ENCODE measurements around the gene LTBP2.

Gene LTBP2

DNA sequence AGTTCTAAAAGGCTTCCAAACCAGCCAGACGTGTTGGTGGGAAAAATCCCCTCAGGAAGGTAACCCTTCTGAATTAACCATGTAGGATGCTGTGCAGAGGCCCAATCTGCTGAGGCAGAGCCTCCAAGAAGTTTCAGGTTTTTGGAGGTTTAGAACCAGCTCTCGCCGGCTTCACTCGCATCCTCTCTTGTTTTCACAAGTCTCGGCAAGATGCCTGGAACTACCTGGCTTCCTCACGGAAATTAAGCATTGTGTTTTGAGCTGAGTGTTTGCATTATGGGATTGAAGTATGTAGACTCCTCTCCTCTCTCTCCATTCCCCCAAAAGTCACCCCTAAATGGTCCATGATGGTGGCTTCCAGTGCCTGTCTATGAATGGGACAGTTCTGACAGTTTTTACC lies 20.6 kb downstream of the LTBP2 start:
- no peak for DNase-seq (ENCODE audit: low spot score)

DNA sequence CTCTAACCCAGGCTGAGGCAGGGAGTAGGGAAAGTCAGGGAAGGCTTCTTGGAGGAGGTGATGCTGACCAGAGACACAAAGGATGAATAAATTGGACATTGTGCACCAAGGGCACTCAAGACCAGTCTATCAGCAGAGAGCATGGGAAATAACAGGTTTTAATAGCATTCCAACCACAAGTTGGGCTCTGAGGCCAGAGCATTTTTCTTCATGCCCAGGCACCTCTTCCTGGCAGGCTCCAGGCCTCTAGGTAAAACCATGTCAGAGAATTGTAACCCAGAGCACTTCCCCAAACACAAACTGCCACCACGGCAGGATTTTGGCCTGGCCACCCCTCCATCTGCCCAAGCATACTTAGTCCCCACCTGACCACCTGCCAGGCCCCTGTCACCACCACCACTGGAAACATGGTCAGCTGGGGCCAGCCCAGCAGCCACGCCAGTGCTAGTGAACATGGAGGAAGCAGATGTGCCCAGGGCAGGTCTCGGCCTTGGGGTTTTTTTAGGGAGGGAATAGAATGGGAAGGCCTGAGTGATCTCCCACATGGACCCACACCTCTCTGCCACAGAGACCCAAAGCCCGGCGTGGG lies 22.7 kb downstream of the LTBP2 start:
- DNase-seq (ENCODE audit: low spot score): no peak

DNA sequence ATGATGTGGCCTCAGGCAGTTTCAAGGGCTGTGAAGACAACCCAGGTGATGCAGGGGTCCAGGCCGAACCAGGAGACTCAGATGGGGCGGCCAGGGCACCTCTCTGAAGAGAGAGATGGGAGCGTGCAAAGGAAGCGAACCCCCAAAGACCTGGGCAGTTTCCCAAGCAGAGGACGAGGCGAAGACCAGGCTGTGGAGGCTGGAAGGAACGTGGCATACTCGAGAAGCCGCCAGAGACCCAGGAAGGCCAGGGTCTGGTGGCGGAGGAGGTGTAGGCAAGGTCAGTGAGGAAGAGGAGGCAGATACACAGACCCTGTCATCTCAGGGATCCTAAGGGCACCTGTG lies 24.7 kb downstream of the LTBP2 start:
- DNase-seq (ENCODE audit: low spot score): no peak

DNA sequence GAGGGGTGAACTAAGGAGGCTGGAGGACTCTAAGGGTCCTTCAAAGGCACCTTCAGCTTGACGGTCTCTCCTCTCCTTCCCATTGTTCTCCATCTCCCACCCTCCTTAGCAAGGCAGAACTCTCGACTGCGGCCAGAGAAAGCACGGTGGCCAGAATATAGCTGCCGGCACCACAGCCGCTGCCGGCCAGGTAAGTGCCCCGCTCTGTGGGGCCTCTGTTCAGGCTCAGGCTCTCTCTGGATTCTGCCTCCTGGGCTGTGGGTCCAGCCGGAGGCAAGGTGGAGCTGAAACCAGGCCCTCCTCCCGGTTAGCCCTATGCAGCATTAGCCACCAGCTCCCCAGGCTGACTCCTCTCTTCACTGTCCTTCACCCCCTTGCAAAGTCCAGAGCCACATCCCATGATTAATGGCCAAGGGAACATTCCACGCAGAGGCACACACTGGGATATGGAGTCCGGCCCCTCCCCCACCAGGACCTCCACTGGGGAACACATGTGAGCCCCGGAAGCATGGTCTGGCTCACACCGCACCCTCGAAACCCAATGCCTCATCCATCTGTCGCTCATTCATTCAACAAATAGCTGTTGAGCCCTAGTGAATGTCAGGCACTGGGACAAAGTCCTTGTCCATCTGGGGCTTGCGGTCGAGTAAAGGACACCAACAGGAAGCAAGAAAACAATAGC lies 25.2 kb downstream of the LTBP2 start:
- no peak for DNase-seq (ENCODE audit: low spot score)

DNA sequence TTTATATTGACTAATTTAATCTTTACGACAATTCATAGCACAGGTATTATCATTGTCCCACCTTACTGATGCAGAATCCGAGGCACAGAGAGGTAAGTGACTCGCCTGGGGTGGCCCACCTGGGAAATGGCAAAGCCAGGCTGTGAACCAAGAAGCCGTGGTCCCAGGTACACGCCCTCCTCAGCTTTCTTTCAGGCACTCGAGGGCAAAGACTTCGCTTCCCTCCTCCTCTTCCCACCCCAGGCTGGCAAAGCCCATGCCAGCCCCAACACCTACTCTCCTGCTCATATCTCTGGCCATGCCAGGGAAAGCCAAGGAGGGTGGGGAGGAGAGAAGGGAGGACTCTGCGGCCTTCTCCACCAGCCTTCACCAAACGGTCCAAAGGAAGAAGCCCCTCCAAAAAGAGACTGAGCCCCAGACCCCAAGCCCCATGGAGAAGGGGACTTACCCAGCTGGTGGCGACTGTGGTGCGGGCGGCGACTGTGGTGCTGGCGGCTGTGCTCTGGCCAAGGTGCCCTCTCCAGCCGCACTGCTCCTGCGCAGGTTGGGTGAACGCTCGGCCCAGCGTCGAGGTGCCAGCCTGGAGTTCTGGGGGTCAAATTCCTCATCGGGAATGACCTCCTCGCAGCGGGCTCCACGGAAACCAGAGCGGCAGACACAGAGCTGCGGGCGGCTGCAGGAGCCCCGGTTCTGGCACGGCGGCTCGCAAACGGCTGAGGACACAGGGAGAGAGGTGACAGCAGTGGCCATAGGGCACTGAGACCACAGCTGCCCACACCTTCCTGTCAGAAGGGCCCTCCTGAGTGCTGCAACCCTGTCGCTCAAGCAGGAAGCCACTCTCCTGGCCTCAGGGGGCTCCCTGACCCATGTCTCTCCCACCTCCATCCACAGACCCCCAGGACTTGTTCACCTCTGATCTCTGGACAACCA lies 26.4 kb downstream of the LTBP2 start:
- DNase-seq (ENCODE audit: low spot score): no peak

DNA sequence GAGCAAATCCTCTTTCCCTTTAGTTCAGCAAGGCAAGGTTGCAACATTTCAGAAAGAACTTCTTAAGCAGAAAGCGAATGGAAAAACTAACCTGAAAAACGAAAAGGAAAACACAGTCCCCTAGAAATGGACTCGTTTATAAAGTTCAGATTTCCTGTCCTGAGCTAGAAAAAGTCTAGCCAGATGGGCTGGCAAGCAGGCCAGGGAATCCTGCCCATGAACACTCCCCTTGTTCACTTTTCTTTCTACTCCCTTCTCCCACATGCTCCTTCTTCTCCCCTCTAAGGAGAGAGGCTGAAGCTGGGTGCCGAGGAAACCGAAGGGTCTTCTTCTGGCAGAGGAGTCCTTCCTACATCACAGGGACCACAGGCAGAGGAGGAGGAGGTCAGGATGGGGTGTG lies 27.1 kb downstream of the LTBP2 start:
- no peak for DNase-seq (ENCODE audit: low spot score)

DNA sequence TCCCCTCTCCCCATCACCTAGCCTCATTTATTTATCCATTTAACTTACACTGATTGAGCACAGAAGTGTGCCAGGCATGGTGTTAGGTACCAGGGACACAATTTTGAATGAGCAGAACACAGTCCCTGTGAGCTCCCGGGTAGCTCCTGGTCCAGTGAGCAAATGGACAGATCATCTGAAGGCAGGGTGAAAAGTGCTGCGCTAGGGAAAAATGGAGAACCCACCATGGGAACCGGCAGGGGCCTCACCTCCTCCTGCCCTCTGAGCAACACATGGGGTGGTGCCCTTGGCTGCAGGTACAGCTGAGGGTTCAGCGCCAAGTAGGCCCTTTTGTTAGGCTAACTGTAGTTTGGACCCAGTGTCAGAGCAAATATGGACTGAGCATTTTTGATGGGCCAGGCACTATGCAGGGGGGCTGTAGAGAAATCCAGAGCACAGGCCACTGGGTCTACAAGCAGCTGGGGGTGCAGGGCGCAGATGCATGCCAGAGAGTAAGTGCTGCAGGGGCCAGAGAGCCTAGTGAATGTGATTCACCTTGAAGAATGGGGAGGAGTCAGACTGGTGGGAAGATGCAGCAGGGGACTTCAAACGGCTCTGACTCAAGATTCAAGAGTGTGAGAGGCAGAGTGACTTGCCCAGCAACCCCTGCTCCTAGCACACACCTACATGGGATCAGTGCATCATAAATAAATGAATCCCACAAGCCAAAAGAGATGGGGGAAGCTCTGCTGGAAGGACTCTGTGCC lies 28.2 kb downstream of the LTBP2 start:
- no peak for DNase-seq (ENCODE audit: low spot score)

DNA sequence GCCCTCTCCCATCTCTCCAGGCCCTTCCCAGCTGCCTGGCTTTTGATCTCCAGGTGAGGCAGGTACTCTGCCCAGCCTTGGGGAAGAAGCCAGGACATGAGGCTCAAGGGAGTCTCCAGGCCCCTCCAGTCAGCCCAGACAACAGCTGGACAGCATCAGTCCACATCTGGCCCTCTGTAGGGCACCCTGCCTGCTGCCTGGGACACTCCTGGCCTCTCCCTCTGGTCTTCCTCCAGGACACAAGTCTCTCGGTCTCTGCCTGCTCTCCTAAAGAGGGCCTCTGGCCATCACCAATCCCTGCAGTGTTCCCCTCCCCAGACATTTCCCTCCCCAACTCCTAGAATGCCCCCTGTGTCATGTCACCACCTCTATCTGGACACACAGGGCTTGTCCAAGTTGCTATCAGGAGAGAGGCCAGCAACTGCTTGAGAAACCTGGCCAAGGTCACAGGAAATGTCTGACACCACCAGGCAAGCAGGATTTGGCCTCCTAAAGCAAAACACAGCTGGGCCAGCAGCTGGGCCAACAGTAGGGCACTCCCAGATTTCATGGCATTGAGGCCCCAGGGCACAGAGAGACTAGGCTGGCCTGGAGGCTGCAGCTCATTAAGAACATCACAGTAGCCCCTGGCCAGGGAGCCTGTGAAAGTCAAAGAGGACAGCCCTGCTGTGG lies 29.0 kb downstream of the LTBP2 start:
- no peak for DNase-seq (ENCODE audit: low spot score)

DNA sequence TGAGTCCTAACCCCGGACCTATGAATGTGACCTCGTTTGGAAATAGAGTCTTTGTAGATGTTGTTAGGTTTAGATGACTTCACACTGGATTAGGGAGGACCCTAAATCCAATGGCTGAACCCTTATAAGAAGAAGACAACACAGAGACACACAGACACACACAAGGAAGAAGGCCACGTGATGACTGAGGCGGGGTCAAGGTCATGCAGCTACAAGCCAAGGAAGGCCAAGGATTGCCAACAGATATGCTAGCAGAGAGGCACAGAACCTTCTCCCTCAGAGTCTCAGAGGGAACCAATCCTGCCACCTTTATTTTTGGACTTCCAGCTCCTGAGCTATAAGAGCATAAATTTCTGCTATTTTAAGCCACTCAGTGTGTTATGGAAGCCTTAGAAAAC lies 31.8 kb downstream of the LTBP2 start:
- DNase-seq (ENCODE audit: low spot score): no peak

DNA sequence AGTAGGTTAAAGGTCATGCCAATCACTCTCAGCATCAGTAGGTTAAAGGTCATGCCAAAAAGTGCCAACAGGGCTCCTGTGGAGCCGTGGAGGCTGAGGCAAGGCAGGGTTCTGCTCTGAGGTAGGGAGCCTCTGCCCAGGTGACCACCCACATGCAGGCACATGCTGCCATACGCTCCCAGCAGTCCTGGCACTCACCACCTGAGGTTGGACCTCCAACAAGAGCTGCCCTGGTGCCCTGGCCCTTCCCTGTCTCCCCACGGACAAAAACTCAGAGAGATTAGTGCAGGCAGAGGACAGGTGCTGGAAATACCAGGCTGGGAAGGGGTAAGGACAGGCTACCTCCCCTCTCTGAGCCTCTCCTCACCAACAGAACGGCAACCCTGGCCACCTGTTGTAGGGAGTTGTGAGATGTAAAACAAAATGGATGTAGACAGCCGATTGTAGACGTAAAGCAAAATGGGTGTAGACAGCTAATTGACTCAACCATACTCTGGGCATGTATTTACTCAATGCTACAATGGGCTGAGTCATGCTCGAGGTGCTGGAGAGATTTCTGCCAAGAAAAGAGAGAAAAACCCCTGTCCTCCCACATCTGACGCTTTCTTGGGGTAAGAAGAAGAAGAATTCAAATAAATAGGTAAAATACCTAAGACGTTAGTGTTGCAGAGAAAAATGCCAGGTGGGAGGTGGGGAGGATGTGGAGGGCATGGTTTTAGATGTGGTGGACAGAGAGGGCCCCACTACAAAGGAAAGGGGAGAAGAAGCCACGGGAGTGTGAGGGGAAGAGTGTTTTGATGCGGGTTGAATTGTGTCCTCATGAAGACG lies 32.4 kb downstream of the LTBP2 start:
- DNase-seq (ENCODE audit: low spot score): no peak

DNA sequence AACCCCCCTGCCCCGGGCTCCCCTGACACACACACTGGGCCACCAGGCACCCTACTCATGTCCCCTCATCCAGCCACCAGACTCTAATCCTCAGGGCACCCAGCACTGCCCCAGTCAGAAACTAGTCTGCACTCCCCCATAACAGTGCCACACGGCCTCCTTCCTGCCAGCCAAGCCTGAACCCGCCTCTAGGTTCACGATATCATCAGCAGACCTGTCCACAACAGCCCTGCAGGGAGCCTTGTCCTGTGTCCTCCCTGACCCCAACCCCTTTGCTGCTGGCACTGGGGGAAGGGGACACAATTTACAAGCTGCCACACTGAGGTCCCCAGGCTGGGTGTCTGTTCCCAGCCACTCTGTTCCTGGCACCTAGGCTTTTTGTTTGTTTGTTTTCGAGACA lies 33.6 kb downstream of the LTBP2 start:
- no peak for DNase-seq (ENCODE audit: low spot score)

DNA sequence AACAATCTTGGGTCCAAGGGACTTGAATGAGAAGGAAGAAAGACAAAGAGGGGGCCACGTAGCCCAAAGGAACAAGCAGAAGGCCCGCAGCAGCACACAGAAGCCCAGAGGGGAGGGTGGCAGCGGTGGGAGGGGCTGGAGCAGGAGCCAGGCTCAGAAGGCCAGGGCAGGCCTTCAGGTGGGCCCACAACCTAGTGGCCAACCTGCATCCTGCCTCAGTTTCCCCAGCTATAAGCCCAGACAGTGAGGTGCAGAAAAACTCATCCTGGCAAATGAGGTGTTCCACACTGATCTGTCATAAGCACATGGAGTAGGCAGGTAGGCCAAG lies 34.1 kb downstream of the LTBP2 start:
- no peak for DNase-seq (ENCODE audit: low spot score)

DNA sequence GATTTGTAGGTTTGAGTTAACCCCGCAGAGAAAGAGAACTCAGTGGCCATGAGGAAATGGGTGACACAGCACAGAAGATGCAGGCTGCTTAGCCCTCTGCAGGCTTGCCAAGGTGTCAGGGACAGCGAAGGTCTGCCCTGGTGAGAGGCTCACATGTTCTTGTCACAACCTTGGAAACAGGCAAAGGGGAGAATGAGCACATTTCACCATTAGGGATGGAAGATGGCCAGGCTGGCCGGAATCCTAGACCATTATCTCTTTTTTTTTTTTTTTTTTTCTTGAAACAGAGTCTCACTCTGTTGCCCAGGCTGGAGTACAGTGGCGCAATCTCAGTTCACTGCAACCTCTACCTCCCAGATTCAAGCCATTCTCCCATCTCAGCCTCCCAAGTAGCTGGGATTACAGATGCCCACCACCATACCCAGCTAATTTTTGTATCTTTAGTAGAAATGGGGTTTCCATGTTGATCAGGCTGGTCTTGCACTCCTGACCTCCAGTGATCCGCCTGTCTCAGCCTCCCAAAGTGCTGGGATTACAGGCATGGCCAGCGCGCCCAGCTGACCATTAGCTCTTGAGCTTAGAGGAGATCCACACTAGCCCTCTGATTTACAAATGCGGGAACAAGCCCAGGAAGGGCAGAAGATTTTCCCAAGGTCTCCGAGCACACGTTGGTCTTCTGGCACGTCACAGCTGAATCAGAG lies 34.6 kb downstream of the LTBP2 start:
- DNase-seq (ENCODE audit: low spot score): no peak

DNA sequence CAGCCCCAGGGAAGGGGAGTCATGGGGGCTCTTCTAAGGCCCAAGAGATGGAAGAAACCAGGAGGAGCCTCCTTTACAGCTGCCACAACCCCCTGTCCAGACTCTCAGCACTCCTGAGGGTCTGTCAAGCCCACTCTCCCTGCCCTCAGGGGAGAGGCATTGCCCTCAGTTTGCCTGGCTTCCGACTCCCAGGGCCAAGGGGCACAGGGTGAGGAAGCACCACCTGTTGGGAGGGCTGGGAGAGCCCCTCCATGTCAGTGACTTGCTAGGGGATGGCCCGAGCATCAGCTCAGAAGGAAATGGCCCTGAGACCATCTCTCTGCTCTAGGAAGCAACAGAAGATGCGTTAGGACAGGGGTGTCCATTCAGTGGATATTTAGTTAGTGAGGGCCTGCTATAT lies 36.1 kb downstream of the LTBP2 start:
- no peak for DNase-seq (ENCODE audit: low spot score)

DNA sequence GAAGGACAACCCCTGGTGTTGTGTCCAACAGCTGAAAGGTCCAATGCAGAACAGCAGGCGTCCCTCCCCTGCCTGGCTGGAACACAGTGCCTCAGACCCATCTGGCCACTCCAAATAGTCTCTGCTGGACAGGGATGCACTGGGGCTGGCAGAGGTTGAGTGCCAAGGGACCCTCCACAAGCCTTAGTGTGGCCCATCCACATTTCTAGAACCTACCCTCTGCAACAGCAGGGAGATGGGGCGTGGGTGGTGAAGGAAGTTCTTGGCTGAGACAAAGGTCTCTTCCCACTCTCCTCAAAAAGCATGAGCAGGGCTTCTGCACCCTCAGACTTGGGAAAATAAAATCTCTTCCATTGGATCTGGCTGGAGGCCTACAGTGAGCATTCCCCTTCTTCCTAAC lies 36.5 kb downstream of the LTBP2 start:
- no peak for DNase-seq (ENCODE audit: low spot score)

DNA sequence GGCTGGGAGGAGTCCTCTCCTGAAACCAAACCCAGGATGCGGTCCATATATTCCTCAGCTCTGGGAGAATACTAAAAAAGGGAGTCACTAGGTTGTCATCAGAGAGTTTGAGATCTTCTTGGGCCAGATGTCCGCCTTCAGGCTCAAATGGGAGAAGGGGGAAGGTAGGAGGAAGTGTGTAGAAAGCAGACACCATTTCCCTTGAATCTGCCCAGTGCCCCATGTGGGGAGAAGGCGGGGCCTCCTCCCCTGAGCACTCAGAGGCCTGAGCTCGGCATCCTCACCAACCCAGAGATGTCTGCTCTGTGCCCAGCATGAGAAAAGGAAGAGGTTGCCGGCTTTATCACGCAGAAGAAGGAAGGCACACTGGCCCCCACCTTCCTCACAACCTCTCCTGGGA lies 37.3 kb downstream of the LTBP2 start:
- DNase-seq (ENCODE audit: low spot score): no peak

DNA sequence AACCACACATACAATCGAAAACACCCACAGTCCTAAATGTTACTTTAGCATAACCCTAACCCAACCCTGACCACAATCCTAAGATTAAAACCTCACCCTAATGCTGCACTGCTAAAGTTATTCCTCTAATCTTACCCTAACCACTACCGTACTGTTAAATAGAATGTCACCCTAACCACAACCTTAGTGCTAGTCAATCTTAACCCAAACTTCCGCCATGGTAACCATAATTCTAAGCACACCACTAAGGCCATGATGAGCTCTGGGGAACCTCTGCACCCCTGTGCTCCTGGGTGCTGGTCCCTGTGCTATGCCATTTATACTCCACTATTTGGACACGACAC lies 38.0 kb downstream of the LTBP2 start:
- DNase-seq (ENCODE audit: low spot score): no peak

DNA sequence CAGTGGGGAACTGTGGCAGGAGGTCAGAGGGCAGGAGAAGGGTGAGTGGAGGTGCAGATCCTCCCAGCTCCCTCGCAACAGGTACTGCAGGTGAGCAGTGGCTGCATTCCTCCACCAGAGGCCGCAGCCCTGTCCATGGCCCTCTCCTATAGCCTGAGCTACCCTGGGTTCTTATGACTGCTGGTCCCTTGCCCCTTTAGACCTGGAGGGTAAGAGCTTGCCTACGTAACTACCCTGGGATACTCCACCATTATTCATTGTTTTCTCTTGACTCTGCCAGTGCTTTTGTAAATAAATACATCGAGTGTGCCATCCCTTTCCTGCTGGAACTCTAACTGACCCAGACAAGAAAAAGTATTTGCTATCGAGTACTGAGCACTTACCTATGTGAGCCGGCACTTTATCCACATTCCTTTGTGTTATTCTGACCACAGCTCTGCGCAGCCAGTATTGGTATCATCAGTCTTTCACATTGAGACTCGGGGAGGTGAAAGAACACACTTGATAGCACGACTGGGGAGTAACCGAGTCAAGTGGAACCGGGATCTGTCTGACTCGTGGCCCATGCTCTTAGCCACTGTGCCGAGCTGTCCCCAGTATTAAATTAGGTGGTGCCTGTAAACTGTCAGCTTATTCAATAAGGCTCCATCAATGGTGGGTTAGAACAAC lies 38.5 kb downstream of the LTBP2 start:
- no peak for DNase-seq (ENCODE audit: low spot score)

DNA sequence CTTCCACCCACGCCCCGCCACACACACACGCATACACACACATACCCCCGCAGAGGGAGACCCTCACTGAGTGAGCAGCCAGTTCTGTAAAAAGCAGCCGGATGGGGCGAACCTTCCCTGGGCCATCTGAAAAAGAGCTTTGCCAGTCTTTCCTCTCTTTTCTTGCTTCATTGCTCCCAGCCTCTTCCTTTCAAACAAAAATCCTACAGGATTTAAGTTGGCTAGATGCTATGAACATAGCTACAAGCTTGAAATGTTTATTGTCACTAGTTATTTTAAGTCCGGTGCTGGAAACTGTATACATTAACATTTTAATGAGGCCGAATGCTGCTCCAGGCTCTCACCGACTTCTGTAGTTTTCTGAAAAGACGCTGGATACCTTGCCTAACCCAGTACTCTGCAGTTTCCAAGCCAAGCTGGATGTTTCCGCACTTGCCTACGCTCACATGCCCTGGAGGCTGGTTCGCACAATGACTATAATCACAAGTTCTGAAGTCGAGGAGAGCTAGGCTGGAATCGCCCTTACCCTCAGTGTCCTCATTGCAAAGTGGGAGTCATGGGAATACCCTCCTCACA lies 39.2 kb downstream of the LTBP2 start:
- no peak for DNase-seq (ENCODE audit: low spot score)
